CD4-positive, alpha-beta T cell treated with Interleukin-15 for 4 hours (primary cell): ENCODE data around the gene POLR3E.
A peak's percentile ranks its signal among the peaks of the same experiment; 100 is the strongest.
"Not testable (repeated sequence)": the region's sequence is repeated elsewhere in the genome, so short reads cannot be mapped to it uniquely, and the experiment has no call there.

ENCODE experiments used
- DNase-seq: peaks from one replicate; pipeline ENCODE4 v3.0.0-alpha.2; 2020; ENCODE audit warnings: low spot score

The POLR3E gene

GRCh38 chr16:22292320-22292719 is 4.9 kb upstream of the POLR3E start:
- no peak for DNase-seq

DNA sequence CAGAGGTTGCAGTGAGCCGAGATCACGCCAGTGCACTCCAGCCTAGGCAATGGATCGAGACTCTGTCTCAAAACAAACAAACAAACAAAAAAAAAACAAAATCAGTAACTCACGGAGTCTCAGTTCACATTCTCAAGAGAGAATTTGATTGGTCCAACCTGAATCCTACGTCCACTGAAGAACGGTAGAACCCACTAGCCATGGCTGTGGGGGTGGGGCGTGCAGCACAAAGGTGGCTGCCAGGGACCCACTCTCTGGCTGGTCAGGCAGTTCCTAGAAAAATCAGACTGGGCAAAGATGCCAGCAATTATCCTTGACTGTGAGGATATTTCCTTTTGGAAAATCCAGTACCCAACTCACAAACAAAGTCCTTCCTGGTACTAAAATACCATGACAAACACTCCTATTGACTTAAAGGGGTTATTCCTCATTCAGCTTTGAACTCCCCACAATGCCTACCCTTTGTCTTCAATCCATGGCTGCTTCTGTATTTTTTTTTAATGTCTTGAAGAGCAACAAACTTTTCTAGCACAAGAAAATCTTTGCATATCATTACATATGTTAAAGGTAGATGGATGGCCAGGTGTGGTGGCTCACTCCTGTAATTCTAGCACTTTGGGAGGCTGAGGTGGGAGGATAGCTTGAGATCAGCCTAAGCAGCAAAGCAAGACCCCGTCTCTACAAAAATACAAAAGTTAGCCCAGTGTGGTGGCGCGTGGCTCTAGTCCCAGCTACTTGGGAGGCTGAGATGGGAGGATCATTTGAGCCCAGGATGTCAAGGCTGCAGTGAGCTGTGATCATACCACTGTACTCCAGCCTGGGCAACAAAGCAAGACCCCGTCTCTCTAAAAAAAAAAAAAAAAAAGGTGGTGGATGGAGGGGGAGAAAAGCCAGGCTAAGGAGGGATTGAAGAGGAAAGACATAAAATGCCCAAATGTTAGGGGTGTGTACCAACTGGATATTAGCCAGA is 3.8 kb upstream of the POLR3E start:
- no peak for DNase-seq

- DNase-seq = no peak
Measured at GRCh38 chr16:22296225-22297113, 740 bp upstream of the POLR3E start.

GRCh38 chr16:22297871-22298733 is 893 bp downstream of the POLR3E start:
- peak; percentile 87 for DNase-seq

- DNase-seq = no peak
Measured at GRCh38 chr16:22299036-22299435, 1.8 kb downstream of the POLR3E start.

- DNase-seq = peak; percentile 39
Measured at GRCh38 chr16:22300427-22301071, 3.3 kb downstream of the POLR3E start.

DNA sequence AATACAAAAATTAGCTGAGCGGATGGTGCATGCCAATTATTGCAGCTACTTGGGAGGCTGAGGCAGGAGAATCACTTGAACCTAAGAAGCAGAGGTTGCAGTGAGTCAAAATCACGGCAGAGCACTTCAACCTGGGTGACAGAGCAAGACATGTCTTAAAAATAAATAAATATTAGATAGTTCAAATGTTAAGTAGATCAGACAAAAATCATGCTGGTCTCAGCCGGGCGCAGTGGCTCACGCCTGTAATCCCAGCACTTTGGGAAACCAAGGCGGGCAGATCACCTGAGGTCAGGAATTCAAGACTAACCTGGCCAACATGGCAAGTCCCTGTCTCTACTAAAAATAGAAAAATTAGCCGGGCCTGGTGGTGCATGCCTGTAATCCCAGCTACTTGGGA is 4.2 kb downstream of the POLR3E start:
- DNase-seq = not testable (repeated sequence)

GRCh38 chr16:22302776-22303363 is 5.7 kb downstream of the POLR3E start:
- no peak for DNase-seq

DNA sequence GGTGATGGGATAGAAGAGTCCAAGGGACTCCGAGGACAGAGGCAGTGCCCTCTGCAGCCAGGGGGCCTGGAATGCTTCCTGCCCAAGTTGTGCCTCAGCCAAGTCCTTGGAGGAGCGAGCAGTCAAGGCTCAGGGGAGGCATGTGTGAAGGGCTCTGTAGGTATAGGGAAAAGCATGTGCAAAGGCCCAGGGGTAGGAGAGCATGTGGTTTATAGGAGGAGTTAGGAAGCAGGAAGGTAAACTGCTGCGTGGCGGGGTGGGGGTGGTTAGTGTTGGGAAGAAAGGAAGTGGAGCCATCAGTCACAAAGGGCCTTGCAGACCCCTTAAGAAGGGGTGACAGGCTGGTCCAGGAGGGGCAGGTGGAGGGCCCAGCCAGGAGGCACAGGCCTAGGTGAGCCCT is 7.2 kb downstream of the POLR3E start:
- DNase-seq = no peak

DNA sequence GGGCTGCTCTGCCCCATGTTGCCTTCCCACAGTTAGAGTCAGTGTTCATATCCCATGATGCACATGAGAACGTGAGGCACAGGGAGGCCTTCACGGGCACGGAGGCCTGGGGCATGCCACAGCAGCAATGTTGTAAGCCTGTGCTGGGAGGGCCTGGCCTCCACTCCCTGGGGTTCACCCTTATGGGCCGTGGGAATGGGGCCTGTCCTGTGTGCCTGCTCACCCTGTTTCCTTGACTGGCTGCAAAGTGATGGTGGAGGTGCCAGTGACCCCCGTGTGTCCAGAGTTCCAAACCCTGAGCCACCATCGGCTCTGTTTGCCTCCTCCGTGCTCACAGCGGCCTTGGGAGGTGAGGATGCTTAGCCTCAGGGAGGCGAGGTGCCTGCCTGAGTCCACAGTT is 9.6 kb downstream of the POLR3E start:
- no peak for DNase-seq

DNA sequence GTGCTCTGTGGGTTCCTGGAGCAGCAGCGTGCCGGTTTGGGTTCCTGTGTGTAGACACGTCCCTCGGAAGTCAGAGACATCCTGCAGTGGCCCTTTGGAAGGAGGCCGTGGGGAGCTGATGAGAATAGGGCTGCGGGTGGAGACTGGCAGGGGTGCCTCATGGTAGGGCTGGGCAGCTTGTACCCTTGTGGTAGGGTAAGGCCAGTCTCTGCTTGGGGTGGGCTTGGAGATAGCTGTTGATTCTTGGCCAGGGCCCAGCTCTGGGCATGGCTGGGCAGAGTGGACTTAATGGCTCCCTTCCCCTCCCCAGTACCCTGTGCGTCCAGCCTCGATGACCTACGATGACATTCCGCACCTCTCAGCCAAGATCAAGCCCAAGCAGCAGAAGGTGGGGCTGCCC is 10.6 kb downstream of the POLR3E start:
- no peak for DNase-seq

- no peak for DNase-seq
Measured at GRCh38 chr16:22308824-22309520, 11.8 kb downstream of the POLR3E start.

- no peak for DNase-seq
Measured at GRCh38 chr16:22311520-22311919, 14.3 kb downstream of the POLR3E start.

- DNase-seq = no peak
Measured at GRCh38 chr16:22312897-22313781, 15.9 kb downstream of the POLR3E start.

GRCh38 chr16:22313876-22314470 is 16.8 kb downstream of the POLR3E start:
- DNase-seq = no peak

GRCh38 chr16:22314661-22315626 is 17.7 kb downstream of the POLR3E start:
- no peak for DNase-seq

DNA sequence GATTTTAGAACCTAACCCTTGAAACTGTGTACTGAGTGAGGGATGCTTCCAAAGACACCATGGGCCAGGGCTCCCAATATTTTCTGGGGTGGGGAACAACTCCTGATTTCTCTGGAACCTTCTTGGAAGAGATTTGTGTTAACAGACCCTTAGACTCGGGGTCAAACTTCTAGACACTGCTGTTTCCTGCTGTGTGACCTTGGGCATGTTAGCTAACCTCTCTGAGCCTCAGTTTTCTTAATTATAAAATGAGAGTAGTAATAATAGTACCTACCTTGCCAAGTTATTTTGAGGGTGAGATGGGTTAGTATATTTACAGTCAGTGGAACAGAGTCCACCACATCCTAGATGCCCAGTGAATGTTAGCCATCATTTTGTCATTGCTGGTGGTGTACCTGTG is 18.8 kb downstream of the POLR3E start:
- no peak for DNase-seq

DNA sequence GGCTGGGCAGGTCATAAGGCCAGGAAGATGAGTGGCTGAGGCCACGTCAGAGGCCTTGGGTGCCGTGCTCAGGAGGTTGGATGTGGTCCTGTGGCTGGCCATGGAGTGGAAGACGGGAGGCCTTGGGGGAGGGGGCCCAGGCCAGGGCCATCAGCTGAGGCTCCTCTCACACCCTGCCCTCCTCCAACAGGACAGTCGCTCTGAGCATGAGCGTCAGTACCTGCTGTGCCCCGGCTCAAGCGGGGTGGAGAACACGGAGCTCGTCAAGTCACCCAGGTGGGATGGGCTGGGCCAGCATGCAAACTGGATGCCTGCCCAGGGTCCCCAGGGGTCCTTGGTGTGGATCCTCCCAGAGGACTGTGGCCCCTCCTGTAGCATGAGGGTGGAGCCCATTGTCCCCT is 19.2 kb downstream of the POLR3E start:
- no peak for DNase-seq
